Ovary (tissue), 3 donors: Measurements from ENCODE around the gene ZNF341.

Experiments used
- CTCF ChIP-seq, 3 donors: fragments of 450-650 bp in 2 of 3; fragments of 200-600 bp in 1 of 3; IDR thresholded peaks; one replicate each; pipeline versions ENCODE4 v1.5.1 to v1.8.0; 2016 to 2022; ENCODE audit warnings: antibody characterized with exemption in 3 of 3, mild to moderate bottlenecking in 1 of 3
- EP300 ChIP-seq: sonication (generic); formaldehyde crosslinking; IDR thresholded peaks from one replicate; pipeline ENCODE4 v1.6.1; 2017; ENCODE audit warnings: antibody characterized with exemption
- POLR2A ChIP-seq: fragments of 450-650 bp; IDR thresholded peaks from one replicate; pipeline ENCODE4 v1.6.1; 2017; ENCODE audit warnings: antibody characterized with exemption, mild to moderate bottlenecking, moderate library complexity
- donor health status: DM: no; HTN: no; CAD: no.

- TF ChIP-seq CTCF (IDR thresholded peaks at IDR 0.05) (no peak), POLR2A (no peak), EP300 (no peak)
These were observed 11.6 kb upstream of the ZNF341 start, which contains the start of gene PXMP4 for GRCh38 chr20:33719989-33720709.
